CD4-positive, alpha-beta T cell treated with Interleukin-4 for 1 hour (primary cell): ENCODE measurements around the gene CCNF.

ENCODE experiments used
- DNase-seq, 2 donors: peaks; one replicate each; pipeline ENCODE4 v3.0.0-alpha.2; 2020 to 2022

Gene CCNF

DNA sequence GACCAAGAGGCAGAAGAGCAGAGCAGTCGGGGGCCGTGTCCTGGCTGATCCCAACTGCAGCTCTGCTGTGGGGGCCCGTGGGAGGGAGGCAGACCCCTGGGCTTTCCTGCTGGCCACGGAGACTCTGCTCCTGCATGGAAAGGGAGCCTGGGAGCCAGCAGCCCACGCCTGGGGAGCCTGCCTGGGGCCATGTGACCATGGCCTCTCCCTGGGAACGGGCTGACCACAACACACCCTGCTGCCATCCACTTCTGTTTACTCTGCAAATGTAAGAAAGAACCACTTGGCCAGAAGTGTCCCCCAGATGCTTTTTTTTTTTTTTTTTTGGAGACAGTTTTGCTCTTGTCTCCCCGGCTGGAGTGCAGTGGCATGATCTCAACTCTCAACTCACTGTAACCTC, 28.7 kb downstream of the CCNF start:
- DNase-seq = no peak

DNA sequence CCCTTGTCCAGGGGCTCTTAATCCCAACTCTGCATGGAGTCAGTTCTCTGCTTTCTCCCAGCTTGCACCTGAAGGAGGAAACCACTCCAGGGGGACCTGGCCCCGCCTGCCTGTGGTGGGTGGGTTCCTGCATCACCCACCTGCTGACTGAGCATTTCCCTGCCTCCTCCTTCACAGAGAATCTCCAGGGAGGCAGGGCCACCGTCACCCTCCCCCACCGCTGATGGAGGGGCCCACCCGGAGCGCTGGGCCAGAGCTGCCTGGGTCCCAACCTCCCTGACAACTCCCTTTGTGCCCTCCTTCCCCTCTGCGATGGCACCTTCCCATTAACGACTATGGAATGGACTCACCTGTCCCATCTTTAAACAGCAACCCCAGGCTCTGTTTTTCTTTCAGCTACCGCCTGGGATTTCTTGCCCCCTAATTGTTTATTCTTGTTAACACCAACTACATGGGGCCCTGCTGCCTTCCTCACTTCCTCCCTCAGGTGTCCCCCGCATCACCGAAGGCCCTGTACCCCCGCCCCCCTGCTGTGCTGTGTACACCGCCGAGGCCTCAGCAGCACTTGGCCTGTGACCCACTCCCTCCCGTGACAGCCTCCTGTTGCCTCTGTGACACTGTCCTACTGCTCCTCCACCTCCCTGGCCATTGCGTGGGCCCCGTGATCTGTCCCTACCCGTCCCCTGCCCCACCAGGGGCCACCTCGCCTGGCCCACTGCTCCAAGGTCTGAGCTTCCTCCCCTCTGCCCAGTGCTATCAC, 29.8 kb downstream of the CCNF start:
- DNase-seq = no peak

DNA sequence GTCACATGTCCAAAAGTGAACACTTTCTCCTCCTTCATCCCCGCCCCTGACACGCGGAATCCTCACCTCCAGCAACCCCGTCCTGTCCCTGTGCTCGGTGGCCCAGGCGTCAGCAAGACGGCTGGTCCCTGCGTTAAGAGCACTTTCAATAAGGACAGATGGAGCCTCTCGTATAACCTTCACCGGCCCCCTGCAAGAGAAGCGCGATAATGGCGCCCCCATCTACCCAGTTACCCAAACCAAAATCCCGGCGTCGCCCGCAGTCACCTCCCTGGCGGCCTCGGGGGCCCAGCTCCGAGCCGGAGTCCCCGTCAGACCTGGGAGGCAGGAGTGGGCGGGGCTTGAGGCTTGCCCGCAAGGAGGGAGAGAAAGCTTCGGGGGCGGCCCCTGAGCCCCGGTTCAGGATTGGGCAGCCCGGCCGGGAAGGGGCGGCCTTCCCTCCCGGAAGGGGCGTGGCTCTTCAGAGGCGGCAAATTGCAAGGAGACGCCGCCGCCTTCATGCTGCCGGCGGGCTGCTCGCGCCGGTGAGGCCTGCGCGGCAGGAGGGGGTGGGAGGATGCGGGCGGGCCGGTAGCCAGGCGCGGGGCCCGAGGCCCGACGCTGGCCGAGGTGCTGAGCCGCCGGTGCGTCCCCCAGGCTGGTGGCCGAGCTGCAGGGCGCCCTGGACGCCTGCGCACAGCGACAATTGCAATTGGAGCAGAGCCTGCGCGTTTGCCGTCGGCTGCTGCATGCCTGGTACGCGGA, 30.6 kb downstream of the CCNF start, which contains the start of gene TEDC2:
TEDC2 (plus strand) TSS at position 463 of the 744 bp plus-strand sequence; CDS start at position 499, 36 bp downstream.
- peak; percentile 96 to 97 for DNase-seq

- no peak for DNase-seq
Observed at GRCh38 chr16:2460391-2460713, 31.1 kb downstream of the CCNF start.

- no peak for DNase-seq
Observed at GRCh38 chr16:2460916-2461315, 31.7 kb downstream of the CCNF start.

- DNase-seq = no peak
Observed at GRCh38 chr16:2462031-2462866, 33.0 kb downstream of the CCNF start.

- no peak for DNase-seq
Observed at GRCh38 chr16:2464333-2464732, 35.1 kb downstream of the CCNF start.

- DNase-seq = no peak
Observed at GRCh38 chr16:2465653-2466415, 36.6 kb downstream of the CCNF start.

DNA sequence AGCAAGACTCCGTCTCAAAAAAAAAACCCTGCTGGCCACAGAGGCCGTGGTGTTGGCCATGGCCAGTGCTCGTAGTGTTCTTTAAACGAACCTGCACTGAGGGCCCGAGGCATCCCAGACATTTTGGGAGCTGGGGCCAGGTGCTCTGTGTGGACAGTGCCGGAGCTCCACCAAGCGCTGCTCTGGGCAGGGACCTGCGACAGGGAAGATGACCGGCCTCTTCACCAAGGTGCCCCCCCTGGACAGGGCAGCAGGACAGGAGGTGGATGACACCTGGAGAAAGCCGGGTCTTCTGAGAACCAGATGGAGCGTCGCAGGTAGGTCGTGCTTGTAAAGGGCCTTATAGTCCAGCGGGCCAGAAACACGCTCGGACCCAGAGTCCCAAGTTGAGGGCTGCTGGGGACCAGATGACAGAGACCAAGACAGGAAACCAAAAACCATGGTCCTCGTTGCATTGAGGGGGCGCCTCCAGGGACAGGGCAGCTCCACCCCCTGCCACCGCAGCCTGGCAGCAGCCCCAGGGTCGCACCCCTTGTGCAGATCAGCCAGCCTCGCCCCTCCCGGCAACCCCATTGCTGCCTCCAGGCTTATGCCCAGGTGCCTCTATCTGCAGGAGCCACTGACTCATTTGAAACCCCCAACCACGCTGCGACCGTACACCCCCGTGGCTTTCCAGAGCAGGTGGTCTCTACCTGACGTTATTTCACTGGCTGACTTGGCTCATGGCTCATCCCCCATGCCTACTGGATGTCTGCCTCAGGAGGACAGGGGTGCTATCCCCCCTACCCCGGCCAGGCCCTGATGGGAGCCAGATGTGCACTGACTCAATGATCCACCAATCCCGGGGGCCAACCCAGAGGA, 37.6 kb downstream of the CCNF start:
- no peak for DNase-seq

GRCh38 chr16:2467528-2468232, 38.4 kb downstream of the CCNF start:
- no peak for DNase-seq

- DNase-seq = no peak
Observed at GRCh38 chr16:2468233-2468724, 39.0 kb downstream of the CCNF start.

DNA sequence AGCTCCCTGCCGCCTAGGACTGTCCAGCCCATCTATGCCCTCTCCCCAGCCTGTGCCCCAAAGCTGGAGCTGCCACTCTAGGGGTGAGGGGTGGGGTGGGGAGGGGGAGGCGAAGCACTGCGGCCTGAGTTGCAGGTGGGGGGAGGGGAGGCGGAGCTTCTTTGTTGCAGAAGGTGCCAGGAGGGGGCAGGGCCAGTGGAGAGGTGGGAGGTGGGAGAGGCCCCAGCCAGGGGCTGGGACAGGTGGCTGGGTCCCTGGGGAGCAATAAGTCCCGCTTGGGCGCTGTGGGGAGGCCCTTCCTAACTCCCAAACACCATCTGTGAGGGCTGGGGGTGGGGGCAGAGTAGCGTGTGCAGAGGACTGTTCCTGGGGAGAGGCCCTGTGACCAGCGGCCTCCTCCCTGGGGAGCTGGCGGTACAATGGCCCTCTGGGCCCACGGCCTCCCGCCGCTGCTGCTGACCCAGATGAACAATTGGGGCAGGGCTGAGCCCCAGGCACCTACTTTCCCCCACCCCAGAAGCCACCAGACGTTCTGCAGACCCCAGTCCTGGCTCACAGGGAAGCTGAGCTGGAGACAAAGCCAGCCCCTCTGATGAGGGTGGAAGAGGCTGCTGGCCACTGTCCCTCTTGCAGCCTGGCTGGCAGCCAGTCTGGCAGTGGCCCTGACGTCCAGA, 39.6 kb downstream of the CCNF start:
- DNase-seq = peak in 1 of 2 donors; percentile 30

- no peak for DNase-seq
Observed at GRCh38 chr16:2469399-2470233, 40.4 kb downstream of the CCNF start.

- DNase-seq = no peak
Observed at GRCh38 chr16:2470234-2470601, 41.0 kb downstream of the CCNF start.

- DNase-seq = no peak
Observed at GRCh38 chr16:2470603-2471015, 41.4 kb downstream of the CCNF start.

DNA sequence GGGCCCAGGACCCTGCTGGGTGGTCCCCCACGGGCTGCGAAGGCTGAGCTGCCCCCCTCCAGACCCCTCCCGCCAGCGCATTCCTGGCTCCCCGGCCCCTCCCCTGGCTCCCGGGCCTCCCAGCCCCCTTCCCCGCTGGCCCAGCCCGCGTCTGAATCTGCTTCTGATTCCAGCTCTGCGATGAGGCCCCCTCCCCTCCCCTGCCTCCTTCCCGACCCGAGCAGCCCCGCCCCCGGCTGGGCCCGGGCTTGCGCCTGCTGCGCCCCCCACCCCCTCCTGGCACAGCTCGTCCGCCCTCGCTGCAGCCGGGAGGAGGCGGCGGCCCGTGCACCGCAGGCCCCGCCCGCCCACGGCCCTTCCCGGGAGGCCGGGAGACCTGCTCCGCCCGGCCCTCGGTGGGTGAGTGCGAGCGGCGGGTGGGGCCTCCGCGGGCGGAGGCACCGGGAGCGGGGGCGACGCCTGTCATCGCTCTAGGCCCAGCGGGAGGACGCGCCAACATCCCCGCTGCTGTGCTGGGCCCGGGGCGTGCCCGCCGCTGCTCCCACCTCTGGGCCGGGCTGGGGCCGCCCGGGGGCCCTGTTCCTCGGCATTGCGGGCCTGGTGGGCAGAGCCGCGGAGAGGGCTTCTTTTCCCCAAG, 41.9 kb downstream of the CCNF start, which contains the start of gene NTN3:
NTN3 (plus strand) TSS at position 282 of the 637 bp plus-strand sequence. CDS start 405 bp downstream, outside the sequence.
- DNase-seq = no peak

- no peak for DNase-seq
Observed at GRCh38 chr16:2471653-2472487, 42.6 kb downstream of the CCNF start.

DNA sequence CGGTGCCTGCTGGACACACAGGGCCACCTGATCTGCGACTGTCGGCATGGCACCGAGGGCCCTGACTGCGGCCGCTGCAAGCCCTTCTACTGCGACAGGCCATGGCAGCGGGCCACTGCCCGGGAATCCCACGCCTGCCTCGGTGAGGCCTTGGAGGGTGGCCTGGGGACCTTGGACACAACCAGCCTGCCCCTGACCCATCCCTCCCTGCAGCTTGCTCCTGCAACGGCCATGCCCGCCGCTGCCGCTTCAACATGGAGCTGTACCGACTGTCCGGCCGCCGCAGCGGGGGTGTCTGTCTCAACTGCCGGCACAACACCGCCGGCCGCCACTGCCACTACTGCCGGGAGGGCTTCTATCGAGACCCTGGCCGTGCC, 43.2 kb downstream of the CCNF start:
- no peak for DNase-seq
